ENCODE measurements around the gene R3HDM2.

GRCh38 chr12:57467915-57468314, 37.1 kb upstream of the R3HDM2 start:
- TF ChIP-seq CTCF (IDR thresholded peaks at IDR 0.05) (no peak), EP300 (IDR thresholded peaks at IDR 0.05) (no peak)

Data from esophagus muscularis mucosa (tissue), 3 donors.